Activated T-cell treated with anti-CD3 and anti-CD28 coated beads, Interleukin-2, amount 50 U/mL, for 72 hours (primary cell): ENCODE results near the gene BHLHE23. TPM values are rescaled to one million over a fixed set of nuclear protein-coding genes. Genes with fewer than 3 reads are reported as not detected.

Experiments used
- ATAC-seq, 2 donors: fragments of 150-1000 bp; cut with Tn5 transposase; replicated peaks in 1 of 2; 2 replicates each; pipeline ENCODE4 v1.10.0; 2021; ENCODE audit warnings: moderate library complexity in 2 of 2, mild to moderate bottlenecking in 1 of 2
- DNase-seq, 2 donors: peaks; one replicate each; pipeline ENCODE4 v3.0.0; 2021 to 2022; ENCODE audit warnings: mixed read lengths in 1 of 2
- H3K27ac Mint-ChIP-seq: one replicate; pipeline ENCODE4 v1.8.0; 2022; ENCODE audit warnings: mild to moderate bottlenecking, moderate library complexity, mixed read lengths
- H3K27me3 Mint-ChIP-seq: one replicate; pipeline ENCODE4 v1.8.0; 2022; ENCODE audit warnings: low read depth, mixed read lengths
- H3K36me3 Mint-ChIP-seq, 2 donors: one replicate each; pipeline ENCODE4 v1.8.0; 2022; ENCODE audit warnings: mixed read lengths in 2 of 2, mild to moderate bottlenecking in 1 of 2; ENCODE audit not compliant: insufficient read depth in 2 of 2
- H3K4me1 Mint-ChIP-seq: one replicate; pipeline ENCODE4 v1.8.0; 2022; ENCODE audit warnings: low read depth, mixed read lengths
- H3K4me3 Mint-ChIP-seq, 2 donors: one replicate each; pipeline ENCODE4 v1.8.0; 2022; ENCODE audit warnings: mild to moderate bottlenecking in 2 of 2, mixed read lengths in 2 of 2, moderate library complexity in 2 of 2
- H3K9me3 Mint-ChIP-seq, 2 donors: one replicate each; pipeline ENCODE4 v1.8.0; 2022; ENCODE audit warnings: mixed read lengths in 2 of 2
- total RNA-seq, 2 donors: library from RNA; stranded (reverse); gene quantifications; one replicate each; pipeline ENCODE4 v1.2.3, GENCODE V29; 2022

BHLHE23 gene
- total RNA-seq, 2 donors from 2014 or later: not detected

- no peak overlapping the region for H3K4me3 Mint-ChIP-seq
- no peaks in the 10 kb centered on the region for H3K27me3 Mint-ChIP-seq
- H3K9me3 Mint-ChIP-seq: no peaks in the 10 kb centered on the region
- H3K36me3 Mint-ChIP-seq: no peaks in the 10 kb centered on the region
- no peaks in the 10 kb centered on the region for H3K4me1 Mint-ChIP-seq
- no peak overlapping the region for H3K27ac Mint-ChIP-seq
- no peak for DNase-seq
- no peak for ATAC-seq
Measured at GRCh38 chr20:63048516-63049190, 41.9 kb upstream of the BHLHE23 start.

- H3K27me3 Mint-ChIP-seq: no peaks in the 10 kb centered on the region
- no peaks in the 10 kb centered on the region for H3K4me1 Mint-ChIP-seq
- DNase-seq (no peak), ATAC-seq (no peak)
- H3K4me3 Mint-ChIP-seq: no peak overlapping the region
- no peaks in the 10 kb centered on the region for H3K36me3 Mint-ChIP-seq
- no peaks in the 10 kb centered on the region for H3K9me3 Mint-ChIP-seq
- no peak overlapping the region for H3K27ac Mint-ChIP-seq
Measured at GRCh38 chr20:63047946-63048345, 41.2 kb upstream of the BHLHE23 start.

- H3K9me3 Mint-ChIP-seq: no peaks in the 10 kb centered on the region
- H3K4me3 Mint-ChIP-seq: no peak overlapping the region
- H3K27ac Mint-ChIP-seq: no peak overlapping the region
- H3K36me3 Mint-ChIP-seq: no peaks in the 10 kb centered on the region
- H3K27me3 Mint-ChIP-seq: no peaks in the 10 kb centered on the region
- no peak for DNase-seq
- no peaks in the 10 kb centered on the region for H3K4me1 Mint-ChIP-seq
- no peak for ATAC-seq
Measured at GRCh38 chr20:63047267-63047666, 40.5 kb upstream of the BHLHE23 start.

DNA sequence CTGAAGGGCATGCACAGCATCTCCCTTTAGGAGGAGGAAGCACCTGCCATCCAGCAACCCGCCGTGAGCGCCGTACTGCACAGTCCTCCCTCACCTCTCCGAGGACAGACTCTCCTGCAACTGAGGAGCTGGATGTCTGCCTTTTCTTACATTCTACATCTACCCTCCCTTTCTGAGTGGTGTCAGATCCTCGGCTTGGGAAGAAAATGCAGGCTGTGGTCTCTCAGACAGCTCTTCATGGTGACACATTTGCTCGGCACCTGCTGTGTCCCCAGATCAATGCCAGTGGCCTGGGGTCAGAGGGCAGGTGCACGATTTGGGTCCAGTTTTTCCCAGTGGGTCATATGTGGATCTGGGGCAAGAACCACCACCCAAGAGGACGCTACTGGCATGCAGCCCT is 40.1 kb upstream of the BHLHE23 start:
- Mint-ChIP-seq H3K27ac (no peak overlapping the region), H3K27me3 (peaks cover 4% of the 10 kb centered on the region), H3K4me3 (no peak overlapping the region), H3K4me1 (no peaks in the 10 kb centered on the region), H3K36me3 (no peaks in the 10 kb centered on the region), H3K9me3 (no peaks in the 10 kb centered on the region)
- ATAC-seq (no peak), DNase-seq (no peak)

GRCh38 chr20:63045991-63046390 is 39.2 kb upstream of the BHLHE23 start:
- no peak overlapping the region for H3K27ac Mint-ChIP-seq
- no peaks in the 10 kb centered on the region for H3K9me3 Mint-ChIP-seq
- peaks cover 7% of the 10 kb centered on the region for H3K27me3 Mint-ChIP-seq
- no peaks in the 10 kb centered on the region for H3K36me3 Mint-ChIP-seq
- H3K4me1 Mint-ChIP-seq: no peaks in the 10 kb centered on the region
- DNase-seq (no peak), ATAC-seq (no peak)
- H3K4me3 Mint-ChIP-seq: no peak overlapping the region

DNA sequence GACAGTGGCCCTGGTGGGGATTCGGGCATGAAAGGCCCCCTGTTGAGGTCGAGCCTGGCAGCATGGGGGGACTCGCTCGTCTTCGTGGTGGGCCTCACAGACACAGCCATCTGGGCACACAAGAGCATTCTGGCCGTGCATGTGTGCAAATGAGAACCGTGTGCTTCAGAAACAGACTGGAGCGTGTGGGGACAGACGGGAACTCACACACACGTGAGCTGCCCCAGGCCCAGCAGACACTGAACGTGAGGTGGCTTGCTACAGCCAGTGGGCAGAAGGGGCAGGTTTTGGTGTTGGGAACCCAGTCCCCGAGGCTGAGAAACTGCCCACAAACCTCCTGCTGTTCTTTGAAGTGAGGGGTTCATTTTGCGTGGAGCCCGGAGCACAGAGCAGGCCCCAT is 38.6 kb upstream of the BHLHE23 start:
- DNase-seq: no peak
- no peaks in the 10 kb centered on the region for H3K36me3 Mint-ChIP-seq
- H3K27me3 Mint-ChIP-seq: peaks cover 11% of the 10 kb centered on the region
- H3K4me1 Mint-ChIP-seq: no peaks in the 10 kb centered on the region
- no peak overlapping the region for H3K4me3 Mint-ChIP-seq
- no peaks in the 10 kb centered on the region for H3K9me3 Mint-ChIP-seq
- H3K27ac Mint-ChIP-seq: no peak overlapping the region
- ATAC-seq: no peak

GRCh38 chr20:63044605-63045004 is 37.8 kb upstream of the BHLHE23 start:
- Mint-ChIP-seq H3K4me3 (no peak overlapping the region), H3K4me1 (no peaks in the 10 kb centered on the region)
- no peak for ATAC-seq

DNA sequence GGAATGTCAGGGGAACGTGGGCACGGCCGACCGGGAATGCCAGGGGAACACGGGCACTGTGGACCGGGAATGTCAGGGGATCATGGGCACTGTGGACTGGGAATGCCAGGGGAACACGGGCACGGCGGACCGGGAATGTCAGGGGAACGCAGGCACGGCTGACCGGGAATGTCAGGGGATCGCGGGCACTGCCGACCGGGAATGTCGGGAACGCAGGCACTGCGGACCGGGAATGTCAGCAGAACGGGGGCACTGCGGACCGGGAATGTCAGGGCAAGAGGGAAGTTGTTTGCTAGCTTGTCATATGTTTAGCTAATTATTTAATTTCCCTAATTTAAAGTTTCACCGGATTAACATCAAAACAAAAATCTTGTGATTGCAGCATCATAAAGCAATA is 37.4 kb upstream of the BHLHE23 start:
- H3K4me3 Mint-ChIP-seq: no peak overlapping the region
- no peaks in the 10 kb centered on the region for H3K4me1 Mint-ChIP-seq
- ATAC-seq: no peak
- no peaks in the 10 kb centered on the region for H3K36me3 Mint-ChIP-seq
- DNase-seq: no peak
- no peaks in the 10 kb centered on the region for H3K9me3 Mint-ChIP-seq
- no peak overlapping the region for H3K27ac Mint-ChIP-seq
- H3K27me3 Mint-ChIP-seq: peaks cover 14% of the 10 kb centered on the region

More at GRCh38 chr20:63044605-63045004, 37.8 kb upstream of the BHLHE23 start:
- Mint-ChIP-seq H3K36me3 (no peaks in the 10 kb centered on the region), H3K27me3 (peaks cover 14% of the 10 kb centered on the region), H3K27ac (no peak overlapping the region), H3K9me3 (no peaks in the 10 kb centered on the region)
- no peak for DNase-seq

DNA sequence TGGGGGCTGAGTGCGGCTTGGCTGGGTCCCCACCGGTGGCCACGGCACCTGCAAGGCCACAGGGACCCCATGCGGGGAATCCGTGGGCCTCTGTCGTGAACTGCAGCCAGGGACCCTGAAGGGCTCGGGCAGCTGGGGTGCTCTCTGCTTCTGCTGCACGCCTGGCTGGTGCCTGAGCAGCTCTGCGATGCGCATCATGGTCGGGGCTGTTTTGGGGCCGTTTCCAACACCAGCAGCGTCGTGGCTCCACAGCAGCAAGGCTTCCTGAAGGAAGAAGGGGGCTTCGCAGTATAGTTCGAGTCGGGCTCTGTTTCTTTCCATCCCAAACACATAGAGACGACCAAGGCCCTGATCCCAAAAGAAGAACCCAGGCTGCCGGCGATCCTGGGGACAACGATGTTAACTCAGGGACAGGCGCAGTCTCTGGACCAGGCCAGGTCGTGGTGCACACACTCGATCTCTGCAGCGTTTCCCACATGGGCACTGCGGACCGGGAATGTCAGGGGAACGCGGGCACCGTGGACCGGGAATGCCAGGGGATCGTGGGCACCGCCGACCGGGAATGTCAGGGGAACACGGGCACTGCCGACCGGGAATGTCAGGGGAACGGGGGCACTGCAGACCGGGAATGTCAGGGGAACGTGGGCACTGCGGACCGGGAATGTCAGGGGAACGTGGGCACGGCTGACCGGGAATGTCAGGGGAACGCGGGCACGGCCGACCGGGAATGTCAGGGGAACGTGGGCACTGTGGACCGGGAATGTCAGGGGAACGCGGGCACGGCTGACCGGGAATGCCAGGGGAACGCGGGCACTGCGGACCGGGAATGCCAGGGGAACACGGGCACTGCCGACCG is 36.8 kb upstream of the BHLHE23 start:
- Mint-ChIP-seq H3K4me1 (no peaks in the 10 kb centered on the region), H3K36me3 (no peaks in the 10 kb centered on the region), H3K27ac (no peak overlapping the region), H3K4me3 (no peak overlapping the region), H3K27me3 (peaks cover 14% of the 10 kb centered on the region), H3K9me3 (no peaks in the 10 kb centered on the region)
- no peak for ATAC-seq
- no peak for DNase-seq

DNA sequence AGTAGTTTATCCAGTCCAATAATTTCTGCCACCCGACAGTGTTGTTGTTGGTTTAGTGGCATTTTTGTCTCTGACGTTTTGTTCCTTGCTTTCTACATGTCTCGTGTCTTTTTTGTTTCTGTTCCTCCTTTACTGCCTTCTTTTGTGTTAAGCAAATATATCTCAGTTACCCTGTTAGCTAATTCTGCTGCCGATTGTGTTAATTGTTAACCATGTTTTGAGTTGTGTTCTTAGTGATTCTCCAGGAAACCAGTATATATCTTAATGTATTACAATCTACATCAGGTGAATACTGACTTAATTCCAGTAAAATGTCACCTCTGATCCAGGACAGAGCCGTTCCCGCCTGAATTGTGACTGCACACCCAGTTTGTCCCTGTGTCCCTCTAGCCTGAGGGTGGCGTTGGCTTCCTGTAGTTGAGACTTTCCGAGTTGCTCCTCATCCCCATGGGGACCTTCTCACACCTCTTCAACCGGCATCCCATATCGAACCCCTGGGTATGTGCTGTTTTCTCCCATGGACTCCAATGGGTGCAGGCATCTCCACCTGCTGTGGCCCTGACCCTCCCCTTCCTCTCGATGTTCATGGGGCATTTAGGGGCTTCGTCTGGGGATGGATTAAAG is 35.8 kb upstream of the BHLHE23 start:
- H3K4me3 Mint-ChIP-seq: no peak overlapping the region
- DNase-seq: no peak
- no peaks in the 10 kb centered on the region for H3K9me3 Mint-ChIP-seq
- H3K4me1 Mint-ChIP-seq: no peaks in the 10 kb centered on the region
- ATAC-seq: no peak
- peaks cover 14% of the 10 kb centered on the region for H3K27me3 Mint-ChIP-seq
- H3K36me3 Mint-ChIP-seq: no peaks in the 10 kb centered on the region
- H3K27ac Mint-ChIP-seq: no peak overlapping the region

GRCh38 chr20:63041776-63042175 is 35.0 kb upstream of the BHLHE23 start:
- no peak overlapping the region for H3K4me3 Mint-ChIP-seq
- no peaks in the 10 kb centered on the region for H3K36me3 Mint-ChIP-seq
- H3K9me3 Mint-ChIP-seq: no peaks in the 10 kb centered on the region
- no peak for ATAC-seq
- H3K4me1 Mint-ChIP-seq: no peaks in the 10 kb centered on the region
- H3K27ac Mint-ChIP-seq: no peak overlapping the region
- DNase-seq: no peak
- H3K27me3 Mint-ChIP-seq: peaks cover 17% of the 10 kb centered on the region

GRCh38 chr20:63037669-63038268 is 31.0 kb upstream of the BHLHE23 start:
- H3K9me3 Mint-ChIP-seq: no peaks in the 10 kb centered on the region
- DNase-seq (no peak), ATAC-seq (no peak)
- H3K4me1 Mint-ChIP-seq: peaks cover 8% of the 10 kb centered on the region
- H3K4me3 Mint-ChIP-seq: no peak overlapping the region
- peaks cover 28% of the 10 kb centered on the region for H3K27me3 Mint-ChIP-seq
- H3K27ac Mint-ChIP-seq: no peak overlapping the region
- no peaks in the 10 kb centered on the region for H3K36me3 Mint-ChIP-seq

DNA sequence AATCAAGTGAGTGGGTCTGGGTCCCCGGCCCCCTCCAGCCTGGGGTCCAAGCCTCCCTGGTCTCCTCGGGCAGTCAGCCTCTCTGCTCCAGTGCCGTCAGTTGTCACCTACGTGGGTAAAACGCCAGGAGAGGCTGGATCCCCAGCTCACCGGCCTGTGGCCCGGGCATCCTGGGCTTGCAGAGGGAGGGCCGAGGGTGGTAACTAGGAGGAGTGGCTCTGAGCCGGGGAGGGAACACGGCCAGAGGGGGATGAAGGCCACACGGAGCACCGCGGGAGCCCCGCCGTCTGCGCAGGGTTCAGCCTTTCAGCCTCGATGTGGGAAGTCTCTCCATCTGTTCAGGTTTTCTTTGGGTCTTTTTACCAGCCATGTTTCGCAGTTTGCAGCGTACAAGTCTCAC is 29.5 kb upstream of the BHLHE23 start:
- no peaks in the 10 kb centered on the region for H3K36me3 Mint-ChIP-seq
- peaks cover 24% of the 10 kb centered on the region for H3K27me3 Mint-ChIP-seq
- no peak overlapping the region for H3K4me3 Mint-ChIP-seq
- H3K4me1 Mint-ChIP-seq: peaks cover 10% of the 10 kb centered on the region
- DNase-seq: no peak
- no peak for ATAC-seq
- no peaks in the 10 kb centered on the region for H3K9me3 Mint-ChIP-seq
- H3K27ac Mint-ChIP-seq: no peak overlapping the region
